K562 treated with DMSO at 1 percent for 48 hours (cell line): ENCODE data around the gene RNF212. TPM values are rescaled to one million over a fixed set of nuclear protein-coding genes. Genes with fewer than 3 reads are reported as not detected.

ENCODE experiments used
- total RNA-seq: library from RNA; unstranded; fragments of 300-600 nt; gene quantifications from 2 replicates; pipeline ENCODE4 v1.2.3, GENCODE V29; 2022; ENCODE audit warnings: low replicate concordance; ENCODE audit errors: extremely low read depth

Gene RNF212
- total RNA-seq = not detected in 2 replicates

GRCh38 chr4:1113311-1114009, at the start of gene RNF212:
TSS of gene RNF212 (minus strand) at chr4:1113564. CDS start at chr4:1113464, 100 bp downstream.

Other genes starting within 250 kb of the RNF212 start
- gene GAK, start 181.2 kb downstream of the RNF212 start, total RNA-seq = not detected in 2 replicates
- gene TMEM175, start 181.1 kb downstream of the RNF212 start, total RNA-seq = not detected in 2 replicates
- gene DGKQ, start 140.0 kb downstream of the RNF212 start, total RNA-seq = not detected in 2 replicates
- not detected in 2 replicates for gene IDUA, start 126.5 kb downstream of the RNF212 start, total RNA-seq
- gene SLC26A1, start 120.2 kb downstream of the RNF212 start, total RNA-seq = not detected in 2 replicates
- gene FGFRL1, start 101.9 kb downstream of the RNF212 start, total RNA-seq = not detected in 2 replicates
- gene SPON2, start 59.0 kb upstream of the RNF212 start, total RNA-seq = not detected in 2 replicates
- not detected in 2 replicates for gene CTBP1, start 135.6 kb upstream of the RNF212 start, total RNA-seq
- not detected in 2 replicates for gene MAEA, start 176.3 kb upstream of the RNF212 start, total RNA-seq
- gene UVSSA, start 233.6 kb upstream of the RNF212 start, total RNA-seq = not detected in 2 replicates